OCI-LY3 (cell line): Measurements from ENCODE around the gene MORF4L1.
"Not testable (repeated sequence)": the region's sequence is repeated elsewhere in the genome, so short reads cannot be mapped to it uniquely, and the experiment has no call there.

Source experiments
- H2AFZ ChIP-seq: fragments of 200-600, 300-600 bp; shearing (Covaris generic); 2 replicates; pipeline ENCODE4 v1.6.0; 2014; ENCODE audit warnings: antibody characterized with exemption, low read depth, low read length
- H3K27ac ChIP-seq: fragments of 200-600, 300-600 bp; sonication (generic); 2 replicates; pipeline ENCODE4 v1.5.1; 2014; ENCODE audit warnings: mild to moderate bottlenecking, low read length, moderate library complexity, mixed read lengths
- H3K27me3 ChIP-seq: fragments of 200-600, 300-600 bp; sonication (generic); 2 replicates; pipeline ENCODE4 v1.6.1; 2014; ENCODE audit warnings: low read depth, low read length, mixed read lengths
- H3K36me3 ChIP-seq: fragments of 200-600, 300-600 bp; sonication (generic); replicated peaks from 2 replicates; pipeline ENCODE3; 2014; ENCODE audit warnings: low read depth, low read length, mixed read lengths
- H3K4me1 ChIP-seq: fragments of 300-600, 200-600 bp; sonication (generic); 2 replicates; pipeline ENCODE4 v1.6.1; 2014; ENCODE audit warnings: low read length, mixed read lengths
- H3K4me2 ChIP-seq: fragments of 200-600, 300-600 bp; sonication (generic); 2 replicates; pipeline ENCODE4 v1.6.1; 2014; ENCODE audit warnings: low read length, mixed read lengths
- H3K4me3 ChIP-seq: fragments of 300-600, 200-600 bp; sonication (generic); 2 replicates; pipeline ENCODE4 v1.5.1; 2014; ENCODE audit warnings: antibody characterized with exemption, mild to moderate bottlenecking, low read length, moderate library complexity
- H3K79me2 ChIP-seq: fragments of 300-600, 200-600 bp; shearing (Covaris generic); 2 replicates; pipeline ENCODE4 v1.6.1; 2014; ENCODE audit warnings: mild to moderate bottlenecking, low read length, mixed read lengths
- H3K9ac ChIP-seq: fragments of 300-600, 200-600 bp; shearing (Covaris generic); 2 replicates; pipeline ENCODE4 v1.6.0; 2014; ENCODE audit warnings: mild to moderate bottlenecking, low read length, moderate library complexity
- H3K9me3 ChIP-seq: fragments of 200-600, 300-600 bp; shearing (Covaris generic); 2 replicates; pipeline ENCODE4 v1.6.1; 2014; ENCODE audit warnings: low read length, mixed read lengths; ENCODE audit not compliant: insufficient read depth
- H4K20me1 ChIP-seq: fragments of 200-600, 300-600 bp; sonication (generic); 2 replicates; pipeline ENCODE4 v1.6.1; 2016; ENCODE audit warnings: low read length, mixed read lengths; ENCODE audit not compliant: insufficient read depth
- CTCF ChIP-seq: fragments of 200-600, 300-600 bp; sonication (generic); IDR thresholded peaks from 2 replicates; pipeline ENCODE4 v1.5.1; 2014; ENCODE audit warnings: antibody characterized with exemption, low read length, low read depth
- EZH2phosphoT487 ChIP-seq: fragments of 200-600 bp; shearing (Covaris generic); IDR thresholded peaks from 2 replicates; pipeline ENCODE4 v1.6.1; 2018; ENCODE audit warnings: antibody characterized with exemption, mixed run types, low read depth

The MORF4L1 gene

GRCh38 chr15:78836333-78836732 lies 36.4 kb upstream of the MORF4L1 start:
- H3K4me2 ChIP-seq: no peak overlapping the region
- H2AFZ ChIP-seq: no peak overlapping the region
- no peaks in the 10 kb centered on the region for H3K79me2 ChIP-seq
- no peak for TF ChIP-seq CTCF
- H3K27me3 ChIP-seq: peaks cover 11% of the 10 kb centered on the region; the same call in 1 of the 2 replicates
- H3K4me3 ChIP-seq: no peak overlapping the region
- no peaks in the 10 kb centered on the region for H3K9me3 ChIP-seq
- H3K27ac ChIP-seq: no peak overlapping the region
- peaks cover 21% of the 10 kb centered on the region for H3K4me1 ChIP-seq
- no peaks in the 10 kb centered on the region for H3K36me3 ChIP-seq
- no peak overlapping the region for H3K9ac ChIP-seq
- no peaks in the 10 kb centered on the region for H4K20me1 ChIP-seq

GRCh38 chr15:78837131-78837530 lies 35.6 kb upstream of the MORF4L1 start:
- Histone ChIP-seq H3K9me3 (no peaks in the 10 kb centered on the region), H3K4me3 (no peak overlapping the region), H3K4me1 (peaks cover 29% of the 10 kb centered on the region), H3K79me2 (no peaks in the 10 kb centered on the region), H3K27me3 (peaks cover 11% of the 10 kb centered on the region; the same call in 1 of the 2 replicates), H3K27ac (no peak overlapping the region), H3K36me3 (no peaks in the 10 kb centered on the region), H3K9ac (no peak overlapping the region), H2AFZ (no peak overlapping the region), H3K4me2 (no peak overlapping the region), H4K20me1 (no peaks in the 10 kb centered on the region)
- TF ChIP-seq CTCF (no peak), EZH2phosphoT487 (no peak)

- H3K9ac ChIP-seq: no peak overlapping the region
- H3K27ac ChIP-seq: no peak overlapping the region
- no peaks in the 10 kb centered on the region for H3K36me3 ChIP-seq
- H2AFZ ChIP-seq: no peak overlapping the region
- H3K79me2 ChIP-seq: no peaks in the 10 kb centered on the region
- no peak overlapping the region for H3K4me2 ChIP-seq
- no peak overlapping the region for H3K4me3 ChIP-seq
- no peaks in the 10 kb centered on the region for H3K9me3 ChIP-seq
- TF ChIP-seq CTCF: no peak
- TF ChIP-seq EZH2phosphoT487: no peak
- H3K27me3 ChIP-seq: peaks cover 7% of the 10 kb centered on the region; the same call in 1 of the 2 replicates
- H3K4me1 ChIP-seq: peaks cover 33% of the 10 kb centered on the region
- no peaks in the 10 kb centered on the region for H4K20me1 ChIP-seq
These were observed 35.1 kb upstream of the MORF4L1 start for GRCh38 chr15:78837543-78837942.

GRCh38 chr15:78838489-78838888 lies 34.2 kb upstream of the MORF4L1 start:
- H3K27ac ChIP-seq: no peak overlapping the region
- no peak overlapping the region for H3K9ac ChIP-seq
- H3K4me2 ChIP-seq: no peak overlapping the region
- no peak overlapping the region for H3K4me3 ChIP-seq
- H3K4me1 ChIP-seq: peaks cover 43% of the 10 kb centered on the region
- H2AFZ ChIP-seq: no peak overlapping the region
- no peaks in the 10 kb centered on the region for H3K36me3 ChIP-seq
- no peaks in the 10 kb centered on the region for H3K9me3 ChIP-seq
- no peaks in the 10 kb centered on the region for H3K27me3 ChIP-seq
- H3K79me2 ChIP-seq: no peaks in the 10 kb centered on the region
- no peak for TF ChIP-seq CTCF
- no peak for TF ChIP-seq EZH2phosphoT487
- H4K20me1 ChIP-seq: no peaks in the 10 kb centered on the region

- H3K9ac ChIP-seq, H3K4me3 ChIP-seq, H3K79me2 ChIP-seq, H3K36me3 ChIP-seq, H2AFZ ChIP-seq, H3K27me3 ChIP-seq, H4K20me1 ChIP-seq, H3K27ac ChIP-seq, H3K9me3 ChIP-seq, H3K4me2 ChIP-seq: not testable (repeated sequence)
- H3K4me1 ChIP-seq: peaks cover 44% of the 10 kb centered on the region
These were observed 33.5 kb upstream of the MORF4L1 start for GRCh38 chr15:78839151-78839550.
